WTC11 (cell line): Measurements from ENCODE around the gene CNR2.
"Not testable (repeated sequence)": the region's sequence is repeated elsewhere in the genome, so short reads cannot be mapped to it uniquely, and the experiment has no call there.

Source experiments
- ARID4B ChIP-seq: sonication (generic); formaldehyde crosslinking; IDR thresholded peaks from 2 replicates; pipeline ENCODE4 v1.8.0; 2023; ENCODE audit warnings: missing genetic modification reagents, mild to moderate bottlenecking, borderline replicate concordance
- ATF6 ChIP-seq: sonication (generic); formaldehyde crosslinking; IDR thresholded peaks from 2 replicates; pipeline ENCODE4 v1.8.1; 2023; ENCODE audit warnings: mild to moderate bottlenecking, missing genetic modification reagents
- CTCF ChIP-seq: fragments of 200-600 bp; IDR thresholded peaks from 2 replicates; pipeline ENCODE4 v1.8.0; 2022; ENCODE audit warnings: antibody characterized with exemption
- FOXP4 ChIP-seq: sonication (generic); formaldehyde crosslinking; IDR thresholded peaks from 2 replicates; pipeline ENCODE4 v1.8.0; 2022; ENCODE audit warnings: mild to moderate bottlenecking, missing genetic modification reagents
- IRF1 ChIP-seq: sonication (generic); formaldehyde crosslinking; IDR thresholded peaks from 2 replicates; pipeline ENCODE4 v1.8.0; 2023; ENCODE audit warnings: missing genetic modification reagents
- KAT7 ChIP-seq: sonication (generic); formaldehyde crosslinking; IDR thresholded peaks from 2 replicates; pipeline ENCODE4 v1.8.1; 2023; ENCODE audit warnings: missing genetic modification reagents, mild to moderate bottlenecking, borderline replicate concordance
- NR3C1 ChIP-seq: sonication (generic); formaldehyde crosslinking; conservative IDR thresholded peaks from 2 replicates; pipeline ENCODE4 v1.8.1; 2023; ENCODE audit warnings: low read depth, mild to moderate bottlenecking, missing genetic modification reagents
- PRDM15 ChIP-seq: sonication (generic); formaldehyde crosslinking; IDR thresholded peaks from 2 replicates; pipeline ENCODE4 v1.8.0; 2022; ENCODE audit warnings: missing genetic modification reagents
- ZNF317 ChIP-seq: sonication (generic); formaldehyde crosslinking; IDR thresholded peaks from 2 replicates; pipeline ENCODE4 v1.8.1; 2023; ENCODE audit warnings: low read depth, mild to moderate bottlenecking, moderate library complexity, missing genetic modification reagents, borderline replicate concordance
- TF ChIP-seq, protein P1 (sequence below): sonication (generic); formaldehyde crosslinking; IDR thresholded peaks from 2 replicates; pipeline ENCODE4 v1.8.0; 2022; ENCODE audit warnings: mild to moderate bottlenecking, missing genetic modification reagents
- TF ChIP-seq, protein P2 (sequence below): sonication (generic); formaldehyde crosslinking; conservative IDR thresholded peaks from 2 replicates; pipeline ENCODE4 v1.8.1; 2022; ENCODE audit warnings: mild to moderate bottlenecking, missing genetic modification reagents
- TF ChIP-seq, protein P3 (sequence below): fragments of 250-450 bp; sonication (Bioruptor Pico); IDR thresholded peaks from 2 replicates; pipeline ENCODE4 v2.1.2; 2022; ENCODE audit warnings: mild to moderate bottlenecking, moderate library complexity

DNA sequence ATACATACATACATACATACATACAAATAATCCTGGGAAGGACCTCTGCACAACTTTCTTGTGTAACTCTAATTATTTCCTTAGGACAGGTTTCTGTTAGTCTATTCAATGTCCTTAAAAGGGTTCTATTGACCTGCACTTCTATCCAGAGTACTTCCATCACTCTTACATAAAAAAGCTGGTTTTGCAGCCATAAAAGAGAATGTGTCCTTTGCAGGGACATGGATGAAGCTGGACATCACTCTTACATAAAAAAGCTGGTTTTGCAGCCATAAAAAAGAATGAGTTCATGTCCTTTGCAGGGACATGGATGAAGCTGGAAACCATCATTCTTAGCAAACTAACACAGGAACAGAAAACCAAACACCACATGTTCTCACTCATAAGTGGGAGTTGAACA, 61.8 kb downstream of the CNR2 start:
- not testable (repeated sequence) for TF ChIP-seq CTCF; IRF1 (CRISPR knock-in tag); KAT7 (CRISPR knock-in tag); PRDM15 (CRISPR knock-in tag); ARID4B (CRISPR knock-in tag); ZNF317 (CRISPR knock-in tag); NR3C1; ATF6; FOXP4 (CRISPR knock-in tag)
- TF ChIP-seq, protein P1, sequence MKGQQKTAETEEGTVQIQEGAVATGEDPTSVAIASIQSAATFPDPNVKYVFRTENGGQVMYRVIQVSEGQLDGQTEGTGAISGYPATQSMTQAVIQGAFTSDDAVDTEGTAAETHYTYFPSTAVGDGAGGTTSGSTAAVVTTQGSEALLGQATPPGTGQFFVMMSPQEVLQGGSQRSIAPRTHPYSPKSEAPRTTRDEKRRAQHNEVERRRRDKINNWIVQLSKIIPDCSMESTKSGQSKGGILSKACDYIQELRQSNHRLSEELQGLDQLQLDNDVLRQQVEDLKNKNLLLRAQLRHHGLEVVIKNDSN (CRISPR knock-in tag) = not testable (repeated sequence)
- TF ChIP-seq, protein P2, sequence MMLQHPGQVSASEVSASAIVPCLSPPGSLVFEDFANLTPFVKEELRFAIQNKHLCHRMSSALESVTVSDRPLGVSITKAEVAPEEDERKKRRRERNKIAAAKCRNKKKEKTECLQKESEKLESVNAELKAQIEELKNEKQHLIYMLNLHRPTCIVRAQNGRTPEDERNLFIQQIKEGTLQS (CRISPR knock-in tag) = not testable (repeated sequence)
- TF ChIP-seq, protein P3, sequence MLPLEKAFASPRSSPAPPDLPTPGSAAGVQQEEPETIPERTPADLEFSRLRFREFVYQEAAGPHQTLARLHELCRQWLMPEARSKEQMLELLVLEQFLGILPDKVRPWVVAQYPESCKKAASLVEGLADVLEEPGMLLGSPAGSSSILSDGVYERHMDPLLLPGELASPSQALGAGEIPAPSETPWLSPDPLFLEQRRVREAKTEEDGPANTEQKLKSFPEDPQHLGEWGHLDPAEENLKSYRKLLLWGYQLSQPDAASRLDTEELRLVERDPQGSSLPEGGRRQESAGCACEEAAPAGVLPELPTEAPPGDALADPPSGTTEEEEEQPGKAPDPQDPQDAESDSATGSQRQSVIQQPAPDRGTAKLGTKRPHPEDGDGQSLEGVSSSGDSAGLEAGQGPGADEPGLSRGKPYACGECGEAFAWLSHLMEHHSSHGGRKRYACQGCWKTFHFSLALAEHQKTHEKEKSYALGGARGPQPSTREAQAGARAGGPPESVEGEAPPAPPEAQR = not testable (repeated sequence)
